ENCODE results near the gene PIWIL4.

PIWIL4 gene

DNA sequence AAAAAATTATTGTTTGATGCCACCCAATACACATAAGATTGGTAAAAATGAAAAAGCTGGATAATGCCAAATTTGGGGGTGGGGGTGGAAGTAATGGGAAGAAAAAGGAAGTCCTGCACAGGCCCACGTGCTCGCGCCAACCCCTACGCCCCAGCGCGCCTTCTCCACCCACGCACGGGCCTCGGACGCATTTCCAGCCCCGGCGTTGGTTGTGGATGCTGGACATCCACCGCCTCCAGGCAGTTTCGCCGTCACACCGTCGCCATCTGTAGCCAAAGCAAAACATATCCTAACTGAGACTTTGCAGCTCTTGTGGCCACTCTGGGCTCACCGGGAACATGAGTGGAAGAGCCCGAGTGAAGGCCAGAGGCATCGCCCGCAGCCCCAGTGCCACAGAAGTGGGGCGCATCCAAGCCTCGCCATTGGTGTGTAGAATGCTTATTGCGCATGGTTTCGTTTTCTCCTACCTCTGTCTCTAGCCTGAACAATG is at the start of gene PIWIL4:
TSS of gene PIWIL4 (plus strand) at position 188 of the 490 bp plus-strand sequence. CDS start at position 339, 151 bp downstream.
- no peak for DNase-seq (ENCODE audit: low spot score)

DNA sequence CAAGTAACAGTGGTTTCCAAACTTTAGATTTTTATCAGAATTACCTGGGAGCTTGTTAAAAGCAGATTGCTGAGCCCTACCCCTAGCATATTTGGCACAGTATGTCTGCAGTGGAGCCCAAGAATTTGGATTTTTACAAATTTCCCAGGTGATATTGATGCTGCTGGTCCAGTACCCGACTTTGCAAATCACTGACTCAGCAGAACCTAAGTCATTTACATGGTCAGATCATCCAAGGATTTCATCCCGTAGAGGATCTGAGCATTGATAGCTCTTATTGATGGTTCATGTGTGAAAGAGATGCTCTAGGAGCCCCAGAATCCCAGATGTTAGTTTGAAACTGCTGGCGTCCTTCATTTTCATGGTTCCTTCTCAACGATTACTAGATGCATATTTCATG is 48.9 kb upstream of the PIWIL4 start:
- no peak for DNase-seq (ENCODE audit: low spot score)

DNA sequence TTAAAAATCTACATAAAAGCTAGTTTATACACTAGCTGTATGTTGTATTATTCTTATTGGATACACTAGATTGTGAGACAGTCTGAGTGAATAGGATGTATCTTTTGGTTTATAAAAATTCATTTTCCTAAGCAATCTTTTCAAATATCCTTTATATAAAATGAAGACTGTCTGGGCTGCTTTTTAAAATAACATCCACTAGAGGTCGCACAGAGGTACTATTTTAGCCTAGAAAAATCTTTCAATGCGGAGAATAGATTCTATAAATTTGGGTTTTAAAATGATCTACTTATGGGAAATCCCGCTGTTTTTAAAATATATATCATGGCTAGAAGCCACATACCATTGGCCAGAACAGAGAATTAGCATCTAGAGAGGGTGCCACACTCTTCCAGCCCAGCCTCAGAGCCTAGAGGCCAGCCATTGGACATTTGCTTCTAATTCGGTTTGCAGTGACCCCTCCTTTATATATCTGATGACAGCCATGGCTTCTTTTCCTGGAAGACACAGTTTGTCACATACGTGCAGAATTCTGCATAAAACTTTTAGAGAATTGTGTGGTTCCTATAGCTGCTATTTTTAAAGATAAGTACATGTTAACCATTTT is 47.6 kb upstream of the PIWIL4 start:
- no peak for DNase-seq (ENCODE audit: low spot score)

DNA sequence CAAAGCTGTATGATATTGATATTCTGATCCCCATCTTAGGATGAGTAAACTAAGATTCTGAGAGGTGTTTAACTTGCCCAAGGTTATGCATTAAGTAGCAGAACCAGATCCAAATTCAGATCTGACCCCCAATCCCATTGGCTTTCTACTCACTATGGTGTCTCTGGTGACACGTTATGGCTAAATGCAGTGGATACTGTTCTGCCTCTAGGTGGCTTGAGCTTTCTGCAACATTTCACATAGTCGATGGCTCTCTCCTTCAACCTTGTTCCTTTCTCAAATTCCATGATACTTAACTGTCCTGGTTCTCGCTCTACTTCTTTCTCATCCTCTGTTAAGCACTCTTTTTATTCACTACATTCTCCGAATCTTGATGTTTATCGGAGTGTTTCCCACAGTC is 45.5 kb upstream of the PIWIL4 start:
- no peak for DNase-seq (ENCODE audit: low spot score)

DNA sequence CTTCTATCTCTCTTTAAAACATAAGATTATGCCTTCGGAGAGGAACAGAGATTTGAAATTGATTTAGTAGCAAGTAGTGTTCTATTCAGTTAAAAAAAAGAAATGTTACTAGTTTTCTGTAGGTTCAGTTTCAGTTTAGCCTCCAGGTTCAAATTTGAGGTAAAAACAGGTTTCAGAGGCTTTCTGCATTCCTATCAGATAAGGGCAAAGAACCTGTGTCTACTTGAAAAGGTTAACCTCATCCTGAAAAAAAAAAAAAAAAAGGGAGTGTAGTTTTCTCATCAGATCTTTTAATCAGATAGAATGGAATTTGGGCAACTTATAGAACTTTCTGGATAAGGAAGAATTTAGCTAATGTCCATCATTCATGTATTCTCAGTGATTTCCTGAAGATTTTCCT is 42.8 kb upstream of the PIWIL4 start:
- DNase-seq (ENCODE audit: low spot score), result no peak

DNA sequence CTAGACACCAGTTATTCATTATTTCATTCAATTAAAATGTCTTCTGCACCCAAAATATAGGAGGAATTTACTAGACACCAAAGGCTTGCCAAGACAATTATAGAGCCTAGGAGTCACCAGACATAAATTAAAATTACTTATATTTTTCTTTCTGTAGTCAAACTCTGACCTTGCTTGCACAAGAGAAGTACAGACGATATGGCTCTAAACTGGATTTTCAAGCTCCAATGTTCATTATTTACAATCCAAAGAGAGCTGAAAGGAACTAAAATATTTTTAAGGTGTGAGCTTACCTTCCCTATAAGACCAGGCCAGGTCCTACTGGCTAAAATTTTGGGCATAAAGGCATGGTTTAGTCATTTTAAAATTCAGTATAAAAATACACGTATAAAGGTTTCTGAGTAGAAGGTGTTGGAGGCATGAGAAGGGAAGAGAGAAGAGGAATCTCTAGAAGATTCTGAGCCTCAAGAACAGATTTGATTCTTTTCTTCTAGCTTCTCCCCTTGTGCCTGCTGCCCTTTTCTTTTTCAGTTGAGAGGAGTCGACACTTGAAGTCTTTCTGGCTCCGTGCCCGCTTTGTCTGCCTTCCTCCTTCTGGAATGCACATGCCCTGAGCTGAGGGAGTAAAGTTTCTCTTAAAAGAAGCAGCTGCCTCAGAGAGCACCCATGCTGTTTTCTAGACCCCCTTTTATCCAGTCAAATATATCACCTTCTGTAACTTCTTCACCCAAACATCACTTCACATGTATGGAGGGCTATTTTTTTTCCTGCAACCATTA is 41.4 kb upstream of the PIWIL4 start:
- DNase-seq (ENCODE audit: low spot score), result no peak

DNA sequence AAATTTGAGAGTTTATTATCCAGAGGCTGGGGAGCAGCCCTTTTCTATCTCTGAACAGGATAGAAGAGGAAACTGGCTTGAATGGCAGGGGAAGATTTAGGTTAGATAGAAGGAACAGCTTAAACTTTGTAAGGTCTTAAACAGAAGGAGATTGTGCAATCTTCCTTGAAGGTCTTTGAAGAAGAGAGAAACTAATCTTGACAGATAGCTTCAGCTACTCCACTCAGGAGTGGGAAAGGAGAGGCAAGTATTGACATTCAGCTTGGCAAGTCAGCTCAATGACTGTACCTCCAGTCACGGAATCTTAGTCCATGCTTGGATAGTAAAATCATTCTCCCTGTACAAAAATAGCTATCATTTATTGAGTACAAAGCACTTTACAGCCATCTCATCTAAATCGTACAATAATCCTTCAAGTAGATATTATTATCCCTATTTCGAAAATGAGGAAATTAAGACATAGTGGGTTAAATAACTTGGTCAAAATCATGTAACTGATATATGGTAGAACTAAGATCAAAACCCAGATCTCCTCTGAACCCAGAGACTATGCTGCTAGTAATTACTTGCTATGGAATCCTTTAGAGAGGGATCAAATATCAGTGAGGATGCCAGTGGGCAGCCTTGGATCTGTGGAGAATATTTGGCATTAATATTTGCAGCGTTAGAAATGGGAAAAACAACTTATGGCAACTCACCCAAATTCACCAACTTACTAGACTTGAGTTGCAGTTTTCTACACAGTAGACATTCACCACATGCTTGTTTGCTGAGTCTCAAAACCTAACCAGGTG is 40.3 kb upstream of the PIWIL4 start:
- no peak for DNase-seq (ENCODE audit: low spot score)

DNA sequence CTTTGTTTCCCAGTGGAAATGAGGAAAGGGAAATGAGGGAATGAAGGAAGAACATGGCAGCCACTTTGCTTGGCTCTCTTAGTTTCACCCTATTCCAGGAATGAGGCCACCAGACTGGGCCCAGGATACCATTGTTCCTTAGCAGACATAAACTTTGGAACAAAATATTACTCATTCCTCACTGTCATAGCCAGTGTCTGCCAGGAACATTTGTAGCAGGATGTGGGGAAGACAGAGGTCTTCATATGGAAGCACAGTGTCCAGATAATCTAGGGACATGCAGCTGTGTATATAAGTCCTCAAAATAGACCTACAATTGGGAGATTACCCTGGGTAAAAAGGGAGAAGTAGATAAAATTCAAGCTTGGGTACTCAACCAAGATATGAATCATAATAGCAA is 38.6 kb upstream of the PIWIL4 start:
- DNase-seq (ENCODE audit: low spot score), result no peak

DNA sequence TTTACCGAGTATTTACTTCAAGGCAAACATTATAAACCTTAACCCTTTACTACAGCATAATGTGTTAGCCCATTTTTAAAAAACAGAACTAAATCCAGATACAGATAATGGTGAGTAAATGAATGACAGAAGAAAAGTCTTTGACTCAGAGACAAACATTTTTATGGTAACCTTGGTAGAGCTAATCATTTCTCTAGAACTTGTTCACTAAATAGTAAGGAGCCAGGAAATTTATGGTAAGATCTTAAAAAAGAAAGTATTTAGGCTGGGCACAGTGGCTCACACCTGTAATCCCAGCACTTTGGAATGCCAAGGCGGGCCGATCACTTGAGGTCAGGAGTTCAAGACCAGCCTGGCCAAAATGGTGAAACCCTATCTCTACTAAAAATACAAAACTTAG is 35.0 kb upstream of the PIWIL4 start:
- no peak for DNase-seq (ENCODE audit: low spot score)

DNA sequence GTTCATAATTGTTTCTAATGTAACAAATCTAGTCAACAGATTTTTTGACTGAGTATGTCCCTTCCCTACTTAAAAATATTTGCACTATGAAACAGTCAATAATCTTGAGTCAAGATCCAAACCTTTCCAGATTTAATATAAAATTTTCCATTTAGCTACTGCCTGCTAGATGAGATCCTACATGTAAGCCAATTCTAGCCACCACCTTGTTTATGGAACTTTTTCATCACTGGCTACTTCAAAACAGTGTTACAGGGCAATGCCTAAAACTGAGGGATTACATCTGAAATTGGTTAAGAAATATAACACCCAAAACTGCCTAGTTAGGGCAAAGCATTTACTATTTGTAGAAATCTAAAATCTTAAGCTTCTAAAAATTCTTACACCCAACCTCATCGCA is 34.0 kb upstream of the PIWIL4 start:
- DNase-seq (ENCODE audit: low spot score), result no peak

DNA sequence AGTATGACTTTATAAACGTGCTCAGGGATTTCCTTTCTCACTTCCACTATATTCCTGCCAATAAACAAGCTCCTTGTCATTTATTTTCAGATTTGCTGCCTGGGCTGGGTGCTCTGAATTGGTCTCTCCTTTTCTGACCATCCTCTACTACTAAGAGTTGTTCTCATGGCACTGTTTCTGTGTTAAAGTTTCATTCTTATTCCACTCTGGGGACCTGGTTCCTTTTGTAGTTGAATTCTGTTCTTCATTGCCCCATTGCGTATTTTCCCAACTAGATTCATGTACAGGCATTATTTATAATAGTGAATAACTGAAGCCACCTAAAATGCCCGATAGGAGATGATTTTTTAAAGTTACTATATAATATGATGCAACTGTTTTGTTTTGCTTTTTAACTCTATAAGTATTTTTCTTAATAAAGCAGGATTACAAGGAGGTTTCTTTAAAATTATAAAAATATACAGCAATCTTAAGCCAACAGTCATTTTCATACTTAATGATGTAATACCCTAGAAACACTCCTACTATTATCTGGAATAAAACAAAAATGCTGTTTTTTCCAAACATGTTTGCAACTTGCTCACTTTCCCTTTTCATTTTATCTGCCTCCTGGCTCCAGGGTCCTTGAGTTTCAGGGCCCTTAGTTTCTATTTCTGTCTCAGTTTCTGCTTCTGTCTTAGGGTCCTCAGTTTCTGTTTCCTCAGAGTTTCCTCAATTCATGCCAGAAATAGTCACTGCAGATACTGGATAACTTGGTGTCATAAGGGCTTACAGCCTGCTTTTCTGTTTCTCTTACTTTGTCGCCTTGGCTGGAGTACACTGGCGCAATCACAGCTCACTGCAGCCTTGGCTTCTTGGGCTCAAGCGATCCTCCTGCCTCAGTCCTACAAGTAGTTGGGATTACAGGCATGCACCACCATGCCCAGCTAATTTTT is 33.2 kb upstream of the PIWIL4 start:
- DNase-seq (ENCODE audit: low spot score), result no peak

DNA sequence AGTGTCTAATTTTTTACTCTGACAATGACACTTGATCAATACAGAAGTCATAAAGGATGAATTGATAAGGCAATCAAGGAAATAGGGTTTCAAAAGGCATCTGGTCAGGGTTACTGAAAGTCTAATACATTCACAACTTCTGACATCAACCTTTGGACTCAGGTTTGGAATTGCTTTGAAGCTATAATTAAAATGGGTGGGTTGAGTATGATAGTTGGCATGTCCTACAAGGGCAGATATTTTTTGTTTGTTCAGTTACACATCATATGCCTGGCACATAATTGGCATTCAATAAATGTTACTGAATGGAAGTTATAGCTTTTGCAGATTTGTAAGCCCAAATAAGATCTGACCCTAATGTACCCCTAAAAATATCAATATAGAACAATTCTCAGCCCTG is 30.8 kb upstream of the PIWIL4 start:
- no peak for DNase-seq (ENCODE audit: low spot score)

DNA sequence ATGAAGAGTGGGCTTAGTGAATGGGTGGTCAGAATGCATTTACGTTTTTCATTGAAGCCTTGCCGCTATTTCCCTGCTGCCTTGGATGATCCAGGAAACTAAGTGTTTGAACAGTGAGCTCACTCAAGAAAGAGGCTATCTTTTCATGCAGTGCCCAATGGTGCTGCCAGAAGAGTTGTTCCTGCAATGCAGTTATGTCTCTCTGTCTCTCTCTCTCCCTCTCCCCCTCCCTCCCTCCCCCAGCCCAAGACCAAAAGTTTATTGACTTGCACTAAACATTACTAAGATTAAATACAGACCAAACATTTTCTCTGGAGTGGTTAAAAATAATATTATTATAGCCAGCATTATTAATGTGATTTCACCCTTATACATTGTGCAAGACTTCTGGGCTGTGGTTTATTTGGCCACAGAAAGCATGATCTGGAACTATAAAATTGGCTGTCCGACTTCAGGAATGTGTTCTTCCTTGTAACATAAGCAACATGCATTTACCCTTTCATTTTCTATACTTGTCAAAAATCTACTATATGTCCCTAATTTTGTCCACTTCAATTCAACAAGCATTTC is 30.1 kb upstream of the PIWIL4 start:
- DNase-seq (ENCODE audit: low spot score), result no peak

DNA sequence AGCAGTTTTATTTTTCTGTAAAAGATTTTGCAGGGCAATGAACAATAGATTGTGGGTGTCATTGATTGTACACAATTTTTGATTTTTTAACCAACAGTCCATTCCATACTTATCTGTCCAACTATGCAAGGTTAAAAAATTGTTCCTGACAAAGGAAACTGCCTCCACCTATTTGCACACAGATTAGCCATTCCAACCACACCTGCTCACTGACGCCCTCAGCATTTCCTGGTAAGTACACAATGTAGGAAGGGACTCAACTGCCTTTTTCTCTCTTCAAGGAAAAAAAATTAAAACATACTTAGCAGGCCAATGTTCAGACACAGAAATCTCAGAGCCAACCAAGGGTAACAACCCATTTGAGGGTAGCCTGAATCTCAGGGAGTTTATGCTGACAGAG is 27.7 kb upstream of the PIWIL4 start:
- no peak for DNase-seq (ENCODE audit: low spot score)

DNA sequence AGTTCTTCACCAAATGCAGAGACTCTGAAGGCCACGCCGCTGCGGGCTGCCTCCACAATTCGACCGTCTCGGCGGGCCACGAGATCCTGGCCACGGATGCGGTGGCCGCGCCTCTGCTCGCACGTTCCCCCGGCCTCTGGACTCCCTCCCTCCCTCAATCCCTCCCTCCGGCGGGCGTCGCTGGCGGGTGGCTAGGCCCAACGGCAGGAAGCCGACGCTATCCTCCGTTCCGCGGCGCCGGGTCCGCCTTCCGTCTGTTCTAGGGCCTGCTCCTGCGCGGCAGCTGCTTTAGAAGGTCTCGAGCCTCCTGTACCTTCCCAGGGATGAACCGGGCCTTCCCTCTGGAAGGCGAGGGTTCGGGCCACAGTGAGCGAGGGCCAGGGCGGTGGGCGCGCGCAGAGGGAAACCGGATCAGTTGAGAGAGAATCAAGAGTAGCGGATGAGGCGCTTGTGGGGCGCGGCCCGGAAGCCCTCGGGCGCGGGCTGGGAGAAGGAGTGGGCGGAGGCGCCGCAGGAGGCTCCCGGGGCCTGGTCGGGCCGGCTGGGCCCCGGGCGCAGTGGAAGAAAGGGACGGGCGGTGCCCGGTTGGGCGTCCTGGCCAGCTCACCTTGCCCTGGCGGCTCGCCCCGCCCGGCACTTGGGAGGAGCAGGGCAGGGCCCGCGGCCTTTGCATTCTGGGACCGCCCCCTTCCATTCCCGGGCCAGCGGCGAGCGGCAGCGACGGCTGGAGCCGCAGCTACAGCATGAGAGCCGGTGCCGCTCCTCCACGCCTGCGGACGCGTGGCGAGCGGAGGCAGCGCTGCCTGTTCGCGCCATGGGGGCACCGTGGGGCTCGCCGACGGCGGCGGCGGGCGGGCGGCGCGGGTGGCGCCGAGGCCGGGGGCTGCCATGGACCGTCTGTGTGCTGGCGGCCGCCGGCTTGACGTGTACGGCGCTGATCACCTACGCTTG is 23.2 kb upstream of the PIWIL4 start, which contains the start of gene FUT4:
TSS of gene FUT4 (plus strand) at position 227 of the 951 bp plus-strand sequence. CDS start at position 440, 213 bp downstream.
- peak; percentile 71 for DNase-seq (ENCODE audit: low spot score)

DNA sequence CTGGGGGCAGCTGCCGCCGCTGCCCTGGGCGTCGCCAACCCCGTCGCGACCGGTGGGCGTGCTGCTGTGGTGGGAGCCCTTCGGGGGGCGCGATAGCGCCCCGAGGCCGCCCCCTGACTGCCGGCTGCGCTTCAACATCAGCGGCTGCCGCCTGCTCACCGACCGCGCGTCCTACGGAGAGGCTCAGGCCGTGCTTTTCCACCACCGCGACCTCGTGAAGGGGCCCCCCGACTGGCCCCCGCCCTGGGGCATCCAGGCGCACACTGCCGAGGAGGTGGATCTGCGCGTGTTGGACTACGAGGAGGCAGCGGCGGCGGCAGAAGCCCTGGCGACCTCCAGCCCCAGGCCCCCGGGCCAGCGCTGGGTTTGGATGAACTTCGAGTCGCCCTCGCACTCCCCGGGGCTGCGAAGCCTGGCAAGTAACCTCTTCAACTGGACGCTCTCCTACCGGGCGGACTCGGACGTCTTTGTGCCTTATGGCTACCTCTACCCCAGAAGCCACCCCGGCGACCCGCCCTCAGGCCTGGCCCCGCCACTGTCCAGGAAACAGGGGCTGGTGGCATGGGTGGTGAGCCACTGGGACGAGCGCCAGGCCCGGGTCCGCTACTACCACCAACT is 22.4 kb upstream of the PIWIL4 start:
- DNase-seq (ENCODE audit: low spot score), result no peak

DNA sequence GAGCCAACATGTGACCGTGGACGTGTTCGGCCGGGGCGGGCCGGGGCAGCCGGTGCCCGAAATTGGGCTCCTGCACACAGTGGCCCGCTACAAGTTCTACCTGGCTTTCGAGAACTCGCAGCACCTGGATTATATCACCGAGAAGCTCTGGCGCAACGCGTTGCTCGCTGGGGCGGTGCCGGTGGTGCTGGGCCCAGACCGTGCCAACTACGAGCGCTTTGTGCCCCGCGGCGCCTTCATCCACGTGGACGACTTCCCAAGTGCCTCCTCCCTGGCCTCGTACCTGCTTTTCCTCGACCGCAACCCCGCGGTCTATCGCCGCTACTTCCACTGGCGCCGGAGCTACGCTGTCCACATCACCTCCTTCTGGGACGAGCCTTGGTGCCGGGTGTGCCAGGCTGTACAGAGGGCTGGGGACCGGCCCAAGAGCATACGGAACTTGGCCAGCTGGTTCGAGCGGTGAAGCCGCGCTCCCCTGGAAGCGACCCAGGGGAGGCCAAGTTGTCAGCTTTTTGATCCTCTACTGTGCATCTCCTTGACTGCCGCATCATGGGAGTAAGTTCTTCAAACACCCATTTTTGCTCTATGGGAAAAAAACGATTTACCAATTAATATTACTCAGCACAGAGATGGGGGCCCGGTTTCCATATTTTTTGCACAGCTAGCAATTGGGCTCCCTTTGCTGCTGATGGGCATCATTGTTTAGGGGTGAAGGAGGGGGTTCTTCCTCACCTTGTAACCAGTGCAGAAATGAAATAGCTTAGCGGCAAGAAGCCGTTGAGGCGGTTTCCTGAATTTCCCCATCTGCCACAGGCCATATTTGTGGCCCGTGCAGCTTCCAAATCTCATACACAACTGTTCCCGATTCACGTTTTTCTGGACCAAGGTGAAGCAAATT is 21.7 kb upstream of the PIWIL4 start:
- DNase-seq (ENCODE audit: low spot score), result no peak

DNA sequence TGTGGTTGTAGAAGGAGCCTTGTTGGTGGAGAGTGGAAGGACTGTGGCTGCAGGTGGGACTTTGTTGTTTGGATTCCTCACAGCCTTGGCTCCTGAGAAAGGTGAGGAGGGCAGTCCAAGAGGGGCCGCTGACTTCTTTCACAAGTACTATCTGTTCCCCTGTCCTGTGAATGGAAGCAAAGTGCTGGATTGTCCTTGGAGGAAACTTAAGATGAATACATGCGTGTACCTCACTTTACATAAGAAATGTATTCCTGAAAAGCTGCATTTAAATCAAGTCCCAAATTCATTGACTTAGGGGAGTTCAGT is 21.1 kb upstream of the PIWIL4 start:
- no peak for DNase-seq (ENCODE audit: low spot score)

DNA sequence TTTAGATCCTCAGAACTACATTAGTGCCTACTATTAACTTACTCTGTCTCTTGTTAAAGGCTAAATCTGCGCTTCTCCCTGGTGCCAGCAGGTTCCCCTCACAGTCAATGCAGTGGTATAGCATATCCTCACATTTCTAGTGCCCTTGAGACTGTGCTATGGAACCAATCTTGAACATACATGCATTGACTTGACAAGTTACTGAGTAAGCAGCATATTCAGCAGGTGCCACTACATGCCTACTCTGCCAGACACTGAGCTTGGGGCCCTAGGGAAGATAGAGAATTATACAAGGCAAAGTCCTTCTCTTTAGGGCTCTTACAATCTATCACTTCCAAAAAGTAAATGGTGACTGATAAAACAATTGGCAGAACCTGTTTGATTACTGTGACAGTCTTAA is 20.3 kb upstream of the PIWIL4 start:
- DNase-seq (ENCODE audit: low spot score), result no peak

Measured in putamen (tissue), 1 donor.